Ectodermal cell (in vitro differentiated cells): ENCODE data around the gene SPATA2L.
"Not testable (repeated sequence)": the region's sequence is repeated elsewhere in the genome, so short reads cannot be mapped to it uniquely, and the experiment has no call there.

Experiments used
- H3K27ac ChIP-seq: 2 replicates; pipeline ENCODE4 v1.7.0; 2013; ENCODE audit warnings: mild to moderate bottlenecking, low read depth, low read length; ENCODE audit not compliant: insufficient read depth, poor library complexity, severe bottlenecking
- H3K27me3 ChIP-seq: 2 replicates; pipeline ENCODE4 v1.7.0; 2013; ENCODE audit warnings: mild to moderate bottlenecking, low read length; ENCODE audit not compliant: insufficient read depth, control insufficient read depth, poor library complexity, severe bottlenecking
- H3K36me3 ChIP-seq: one replicate; pipeline ENCODE4 v1.7.0; 2013; ENCODE audit warnings: low read length; ENCODE audit not compliant: control insufficient read depth, insufficient read depth
- H3K4me1 ChIP-seq: one replicate; pipeline ENCODE4 v1.7.0; 2013; ENCODE audit warnings: low read length; ENCODE audit not compliant: control insufficient read depth, insufficient read depth
- H3K4me3 ChIP-seq: 2 replicates; pipeline ENCODE4 v1.7.0; 2013; ENCODE audit warnings: low read depth, low read length, control low read depth; ENCODE audit not compliant: insufficient read depth
- H3K9me3 ChIP-seq: 2 replicates; pipeline ENCODE4 v1.7.0; 2013; ENCODE audit warnings: mild to moderate bottlenecking, low read length, moderate library complexity; ENCODE audit not compliant: control insufficient read depth
- WGBS, 2 experiments: methylation state at CpG; one replicate each; pipeline ENCODE4 v1.1.7; 2013; ENCODE audit warnings: missing lambda C conversion rate in 2 of 2; 5-methylcytosine and 5-hydroxymethylcytosine counted together

SPATA2L gene

GRCh38 chr16:89707695-89708094 lies 6.2 kb upstream of the SPATA2L start:
- Histone ChIP-seq H3K9me3 (no peaks in the 10 kb centered on the region), H3K27ac (no peak overlapping the region), H3K36me3 (no peaks in the 10 kb centered on the region), H3K27me3 (peaks cover 25% of the 10 kb centered on the region), H3K4me1 (peaks cover 18% of the 10 kb centered on the region), H3K4me3 (no peak overlapping the region)
- WGBS, 2 experiments: 92% methylated on average over 9 of the region's 9 CpGs

GRCh38 chr16:89706518-89707260 lies 5.2 kb upstream of the SPATA2L start:
- H3K36me3 ChIP-seq: no peaks in the 10 kb centered on the region
- peaks cover 25% of the 10 kb centered on the region for H3K27me3 ChIP-seq
- 94% methylated on average over 14 of the region's 14 CpGs for WGBS, 2 experiments
- H3K9me3 ChIP-seq: no peaks in the 10 kb centered on the region
- H3K27ac ChIP-seq: no peak overlapping the region
- H3K4me1 ChIP-seq: peaks cover 18% of the 10 kb centered on the region
- no peak overlapping the region for H3K4me3 ChIP-seq

- Histone ChIP-seq H3K4me1 (peaks cover 12% of the 10 kb centered on the region), H3K4me3 (no peak overlapping the region), H3K27ac (no peak overlapping the region), H3K9me3 (no peaks in the 10 kb centered on the region), H3K36me3 (no peaks in the 10 kb centered on the region), H3K27me3 (peaks cover 34% of the 10 kb centered on the region)
- 93% methylated on average over 15 of the region's 15 CpGs for WGBS, 2 experiments
These were observed 3.5 kb upstream of the SPATA2L start for GRCh38 chr16:89705006-89705405.

GRCh38 chr16:89704281-89704680 lies 2.8 kb upstream of the SPATA2L start:
- Histone ChIP-seq H3K27ac (no peak overlapping the region), H3K9me3 (no peaks in the 10 kb centered on the region), H3K4me3 (no peak overlapping the region), H3K4me1 (peaks cover 9% of the 10 kb centered on the region), H3K36me3 (no peaks in the 10 kb centered on the region), H3K27me3 (peaks cover 34% of the 10 kb centered on the region)
- WGBS, 2 experiments: 88 to 89% methylated on average over 13 of the region's 13 CpGs

GRCh38 chr16:89700649-89701424 lies 668 bp downstream of the SPATA2L start:
- Histone ChIP-seq H3K27me3 (peaks cover 34% of the 10 kb centered on the region), H3K9me3 (no peaks in the 10 kb centered on the region), H3K4me1 (peaks cover 10% of the 10 kb centered on the region), H3K4me3 (peak overlapping the region; percentile 68), H3K27ac (peak overlapping the region; percentile 73), H3K36me3 (no peaks in the 10 kb centered on the region)
- WGBS, 2 experiments: 3% methylated on average over 78 of the region's 78 CpGs

- H3K36me3 ChIP-seq: no peaks in the 10 kb centered on the region
- peak overlapping the region; percentile 68 for H3K4me3 ChIP-seq
- H3K27ac ChIP-seq: peak overlapping the region; percentile 91
- no peaks in the 10 kb centered on the region for H3K9me3 ChIP-seq
- 1% methylated on average over 30 of the region's 30 CpGs for WGBS, 2 experiments
- H3K4me1 ChIP-seq: peaks cover 10% of the 10 kb centered on the region
- H3K27me3 ChIP-seq: peaks cover 33% of the 10 kb centered on the region
These were observed 1.3 kb downstream of the SPATA2L start for GRCh38 chr16:89700100-89700648.

- Histone ChIP-seq H3K4me3 (peak overlapping the region; percentile 68), H3K27ac (peak overlapping the region; percentile 91)
- WGBS, 2 experiments: 66 to 69% methylated on average over 18 of the region's 18 CpGs
These were observed 1.8 kb downstream of the SPATA2L start for GRCh38 chr16:89699629-89700099.

GRCh38 chr16:89698717-89699116 lies 2.8 kb downstream of the SPATA2L start:
- not testable (repeated sequence) for H3K4me3 ChIP-seq, H3K27ac ChIP-seq, H3K4me1 ChIP-seq, H3K36me3 ChIP-seq, H3K9me3 ChIP-seq
- WGBS, 2 experiments: 94 to 97% methylated on average over 14 of the region's 14 CpGs
- peaks cover 24% of the 10 kb centered on the region for H3K27me3 ChIP-seq

More at GRCh38 chr16:89699629-89700099, 1.8 kb downstream of the SPATA2L start:
- H3K36me3 ChIP-seq, H3K9me3 ChIP-seq, H3K4me1 ChIP-seq: not testable (repeated sequence)
- H3K27me3 ChIP-seq: peaks cover 28% of the 10 kb centered on the region

- H3K27ac ChIP-seq: no peak overlapping the region
- peaks cover 10% of the 10 kb centered on the region for H3K4me1 ChIP-seq
- no peaks in the 10 kb centered on the region for H3K9me3 ChIP-seq
- peaks cover 13% of the 10 kb centered on the region for H3K36me3 ChIP-seq
- WGBS, 2 experiments: 93 to 95% methylated on average over 32 of the region's 32 CpGs
- H3K27me3 ChIP-seq: peaks cover 14% of the 10 kb centered on the region
- no peak overlapping the region for H3K4me3 ChIP-seq
These were observed 3.7 kb downstream of the SPATA2L start for GRCh38 chr16:89697616-89698331.
